AML-193 (cell line): Measurements from ENCODE around the gene ACCS.

Source experiments
- DNase-seq, 2 experiments: peaks; one replicate each; lab custom pipeline; 2025; lab: John Stamatoyannopoulos, UW

Gene ACCS

DNA sequence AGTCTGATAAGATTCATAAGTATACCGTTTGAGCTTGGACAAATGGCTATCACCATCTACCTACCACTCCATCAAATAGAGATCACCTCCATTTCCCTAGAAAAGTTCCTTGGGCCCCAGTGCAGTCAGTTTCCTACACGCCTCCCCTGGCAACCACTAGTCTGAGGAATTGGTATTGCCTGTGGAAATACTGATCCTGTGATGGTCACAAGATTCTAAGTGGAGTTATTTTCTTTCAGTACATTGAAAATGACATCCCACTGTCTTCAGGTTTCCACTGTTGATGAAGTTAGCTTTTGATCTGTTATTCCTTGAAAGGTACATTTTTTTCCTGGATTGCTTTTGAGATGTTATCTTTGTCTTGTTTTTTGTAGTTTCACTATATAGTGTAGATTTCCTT, 22.9 kb upstream of the ACCS start:
- no peak for DNase-seq

DNA sequence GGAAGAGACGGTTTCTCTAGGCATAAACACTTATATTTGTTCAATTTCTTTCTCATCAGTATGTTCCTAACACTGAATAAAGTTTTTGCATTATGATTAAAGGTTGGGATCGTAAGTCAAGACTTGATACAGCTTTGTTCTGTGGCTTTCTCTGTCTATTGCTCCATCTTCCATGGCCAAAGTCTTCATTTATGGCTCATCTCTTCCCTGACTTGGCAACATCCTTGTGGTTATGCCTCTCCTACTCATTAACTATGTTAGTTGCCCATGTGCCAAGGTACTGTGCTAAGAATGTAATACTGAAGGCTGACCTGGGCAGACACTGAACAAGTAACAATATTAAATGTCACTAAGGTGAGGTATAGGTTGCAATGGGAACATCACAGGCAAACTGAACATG, 19.9 kb upstream of the ACCS start:
- no peak for DNase-seq

DNA sequence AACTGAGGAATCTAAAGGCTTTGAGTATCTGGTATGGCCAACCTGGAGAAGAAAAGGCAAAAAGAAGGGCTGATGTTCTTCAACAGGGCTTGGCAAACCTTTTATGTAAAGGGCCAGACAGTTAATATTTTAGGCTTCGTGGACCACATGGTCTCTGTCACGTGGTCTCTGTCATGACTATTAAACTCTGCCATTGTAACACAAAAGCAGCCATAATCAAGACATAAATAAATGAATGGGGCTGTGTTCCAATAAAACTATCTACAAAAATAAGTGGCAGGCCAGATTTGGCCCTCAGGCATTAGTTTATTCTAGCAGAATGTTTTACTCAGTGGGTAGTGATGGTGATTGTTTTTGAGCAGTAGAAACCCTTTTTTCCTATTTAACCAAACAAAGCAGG, 18.8 kb upstream of the ACCS start:
- DNase-seq = no peak

DNA sequence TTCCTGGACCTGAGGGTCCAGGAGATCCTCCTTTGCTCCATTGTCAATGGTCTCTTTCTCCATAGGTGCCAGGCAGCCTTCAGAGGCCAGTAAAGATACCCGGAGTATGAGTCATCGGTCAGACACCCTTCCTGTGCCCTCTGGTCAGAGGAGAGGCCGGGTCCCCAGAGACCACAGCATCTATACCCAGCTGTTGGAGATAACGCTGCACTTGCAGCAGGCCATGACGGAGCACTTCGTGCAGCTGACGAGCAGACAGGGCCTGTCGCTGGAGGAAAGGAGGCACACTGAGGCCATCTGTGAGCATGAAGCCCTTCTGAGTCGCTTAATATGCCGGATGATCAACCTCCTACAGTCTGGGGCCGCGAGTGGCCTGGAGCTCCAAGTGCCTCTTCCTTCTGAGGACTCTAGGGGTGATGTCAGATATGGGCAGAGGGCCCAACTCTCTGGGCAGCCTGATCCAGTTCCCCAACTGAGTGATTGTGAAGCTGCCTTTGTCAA, 18.1 kb upstream of the ACCS start, which contains the start of gene ACCSL:
ACCSL (plus strand) TSS at position 51 of the 501 bp plus-strand sequence; CDS start at position 107, 56 bp downstream.
- DNase-seq = no peak

DNA sequence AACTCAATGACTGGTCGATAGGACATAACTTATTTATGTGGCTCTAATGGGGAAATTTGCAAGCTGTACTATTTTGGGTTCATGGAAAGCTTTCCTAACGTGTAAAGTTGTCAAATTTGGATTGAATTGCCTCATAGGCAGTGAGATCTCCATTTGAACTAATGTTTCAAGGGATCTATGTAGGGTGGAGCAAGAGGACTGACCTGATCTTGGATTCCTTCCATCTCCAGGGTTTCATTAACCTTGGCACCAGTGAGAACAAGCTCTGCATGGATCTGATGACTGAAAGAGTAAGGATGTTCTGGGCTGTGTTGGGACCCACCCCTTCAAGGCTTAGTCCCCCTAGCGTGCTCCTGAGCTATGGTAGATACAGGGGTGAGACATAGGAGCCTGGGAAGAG, 16.2 kb upstream of the ACCS start:
- no peak for DNase-seq

DNA sequence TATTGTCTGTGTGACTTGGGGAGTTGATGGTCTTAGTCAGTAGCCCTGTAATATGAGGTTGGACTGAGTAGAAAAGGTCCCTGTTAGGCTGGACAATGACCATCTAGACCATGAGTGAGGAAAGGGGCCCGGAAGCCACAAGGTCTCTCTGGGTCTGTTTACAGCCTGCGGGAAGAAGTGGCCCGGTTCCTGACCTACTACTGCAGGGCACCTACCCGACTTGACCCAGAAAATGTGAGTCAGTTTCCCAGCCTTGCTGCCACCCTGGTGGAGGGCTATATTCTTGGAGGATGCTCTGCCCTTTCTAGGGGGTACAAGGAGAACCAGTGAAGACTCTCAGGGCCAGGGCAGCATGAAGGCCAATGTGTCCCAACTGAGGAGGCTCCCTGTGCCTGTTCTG, 14.9 kb upstream of the ACCS start:
- DNase-seq = no peak

DNA sequence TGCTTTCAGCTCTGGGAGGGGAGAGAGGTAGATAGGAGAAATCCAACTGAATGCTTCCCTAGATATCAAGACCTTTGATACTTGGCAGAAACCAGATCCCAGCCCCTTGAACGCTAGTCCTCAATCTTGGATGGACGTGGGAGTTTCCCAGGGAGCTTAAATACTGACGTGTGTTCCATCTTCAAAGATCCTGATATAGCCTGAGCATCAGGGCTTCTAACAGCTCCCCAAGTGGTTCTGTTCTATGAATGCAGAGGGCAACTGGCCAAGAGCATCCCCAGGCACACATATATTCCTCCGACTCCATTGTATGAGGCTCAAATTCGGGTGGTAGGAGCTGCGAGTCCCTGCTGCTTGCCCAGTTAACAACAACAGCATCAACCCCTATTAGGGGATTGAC, 8.7 kb upstream of the ACCS start:
- no peak for DNase-seq

DNA sequence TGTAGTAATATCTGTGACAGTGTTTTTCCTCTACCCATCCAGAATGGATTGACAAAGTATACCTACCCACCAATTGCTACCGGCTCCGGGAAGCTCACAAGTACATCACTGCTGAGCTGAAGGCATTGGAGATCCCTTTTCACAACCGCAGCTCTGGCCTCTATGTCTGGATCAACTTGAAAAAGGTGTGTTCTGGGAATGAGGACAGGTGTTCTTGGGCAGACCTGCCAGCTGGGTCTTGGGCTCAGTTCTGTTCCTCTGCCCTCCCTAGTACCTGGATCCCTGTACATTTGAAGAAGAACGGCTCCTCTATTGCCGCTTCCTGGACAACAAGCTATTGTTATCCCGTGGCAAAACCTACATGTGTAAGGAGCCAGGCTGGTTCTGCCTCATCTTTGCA, 7.8 kb upstream of the ACCS start:
- no peak for DNase-seq

DNA sequence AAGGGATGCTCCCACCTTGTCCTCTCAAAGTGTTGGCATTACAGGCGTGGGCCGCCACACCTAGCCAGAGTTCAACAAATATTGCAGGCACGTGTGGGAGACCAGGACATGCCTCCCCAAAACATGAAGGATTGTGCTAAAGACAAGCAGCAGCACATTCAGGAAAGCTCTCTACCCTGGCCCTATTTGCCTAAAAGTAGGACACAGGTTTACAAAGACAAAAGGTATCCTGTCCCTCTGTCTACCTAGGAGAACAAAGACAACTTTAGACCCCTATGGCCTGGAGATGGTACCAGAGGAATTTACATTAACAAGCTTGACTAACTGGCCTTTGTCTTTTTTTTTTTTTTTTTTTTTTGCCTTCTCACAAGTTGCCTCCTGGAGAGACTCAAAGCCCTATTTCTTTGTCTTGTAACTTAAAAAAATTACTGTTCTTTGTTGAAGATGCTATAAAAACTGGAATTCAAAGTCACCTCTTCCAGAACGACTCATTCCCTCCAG, 859 bp upstream of the ACCS start:
- no peak for DNase-seq

DNA sequence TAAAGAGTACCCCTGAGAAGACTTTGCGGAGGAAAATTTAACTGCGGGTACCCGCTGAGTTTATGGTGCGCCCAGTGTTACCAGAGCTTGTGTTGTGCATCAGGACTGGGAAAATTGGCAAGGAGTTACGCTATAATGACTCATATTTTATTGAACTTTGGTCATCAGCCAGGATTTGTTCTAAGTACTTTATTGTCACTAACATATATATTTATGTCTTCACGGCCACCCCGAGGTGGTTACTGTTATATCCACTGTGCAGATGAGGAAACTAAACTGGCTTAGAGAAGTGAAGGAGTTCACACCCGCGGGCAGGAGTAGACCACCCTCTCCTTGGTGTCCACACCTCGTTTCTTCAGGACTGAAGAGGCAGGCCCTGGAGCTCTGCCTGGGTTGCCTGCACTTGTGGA, 667 bp downstream of the ACCS start:
- peak; percentile 17 to 27 for DNase-seq

DNA sequence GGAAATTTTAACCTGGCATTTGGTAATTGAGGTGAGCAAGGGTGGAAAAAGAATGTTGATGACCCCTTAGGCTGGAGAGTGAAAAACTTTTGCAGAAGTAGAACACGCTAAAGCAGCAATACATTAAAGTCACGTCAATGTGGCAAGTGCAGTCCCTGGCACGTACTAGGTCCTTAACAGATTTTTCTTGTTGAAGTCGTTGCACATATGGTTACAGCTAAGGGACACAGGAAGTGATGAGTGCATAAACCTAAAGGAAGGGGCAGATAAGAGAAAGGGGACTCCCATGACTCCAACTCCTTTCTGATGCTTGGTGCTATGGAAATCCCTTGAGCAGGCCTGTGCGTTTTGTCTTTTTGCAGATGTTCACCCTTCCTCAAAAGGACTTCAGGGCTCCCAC, 1.2 kb downstream of the ACCS start:
- peak; percentile 45 to 67 for DNase-seq

DNA sequence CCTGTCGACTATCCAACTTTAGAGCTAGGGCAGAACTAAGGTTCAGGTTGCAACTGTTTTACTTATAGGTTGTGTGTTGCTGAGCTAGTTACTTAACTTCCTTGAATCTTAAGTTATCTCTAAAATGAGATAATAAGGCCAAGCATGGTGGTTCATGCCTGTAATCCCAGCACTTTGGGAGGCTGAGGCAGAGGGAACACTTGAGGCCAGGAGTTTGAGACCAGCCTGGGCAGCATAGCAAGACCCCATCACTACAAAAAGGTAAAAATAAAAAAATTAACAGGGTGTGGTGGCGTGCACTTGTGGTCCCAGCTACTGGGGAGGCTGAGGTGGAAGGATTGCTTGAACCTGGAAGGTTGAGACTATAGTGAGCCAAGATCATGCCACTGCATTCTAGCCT, 2.1 kb downstream of the ACCS start:
- no peak for DNase-seq

DNA sequence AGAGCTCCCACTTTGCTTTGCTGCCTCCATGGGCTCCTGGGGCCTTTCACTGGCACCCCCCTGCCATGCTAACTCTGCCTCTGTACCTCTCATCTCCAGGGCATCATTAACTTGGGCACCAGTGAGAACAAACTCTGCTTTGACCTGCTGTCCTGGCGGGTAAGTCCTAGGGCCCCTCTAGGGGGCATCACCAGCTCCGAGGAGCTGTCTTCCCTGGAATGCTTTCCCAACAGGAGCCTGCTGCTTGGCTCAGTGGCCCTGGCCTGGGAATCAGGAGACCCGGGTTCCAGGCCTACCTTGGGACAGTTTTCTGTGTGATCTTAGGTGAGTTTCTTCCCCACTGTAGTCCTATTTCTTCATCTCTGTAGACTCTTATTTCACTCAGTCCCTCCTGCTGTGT, 5.1 kb downstream of the ACCS start:
- no peak for DNase-seq

DNA sequence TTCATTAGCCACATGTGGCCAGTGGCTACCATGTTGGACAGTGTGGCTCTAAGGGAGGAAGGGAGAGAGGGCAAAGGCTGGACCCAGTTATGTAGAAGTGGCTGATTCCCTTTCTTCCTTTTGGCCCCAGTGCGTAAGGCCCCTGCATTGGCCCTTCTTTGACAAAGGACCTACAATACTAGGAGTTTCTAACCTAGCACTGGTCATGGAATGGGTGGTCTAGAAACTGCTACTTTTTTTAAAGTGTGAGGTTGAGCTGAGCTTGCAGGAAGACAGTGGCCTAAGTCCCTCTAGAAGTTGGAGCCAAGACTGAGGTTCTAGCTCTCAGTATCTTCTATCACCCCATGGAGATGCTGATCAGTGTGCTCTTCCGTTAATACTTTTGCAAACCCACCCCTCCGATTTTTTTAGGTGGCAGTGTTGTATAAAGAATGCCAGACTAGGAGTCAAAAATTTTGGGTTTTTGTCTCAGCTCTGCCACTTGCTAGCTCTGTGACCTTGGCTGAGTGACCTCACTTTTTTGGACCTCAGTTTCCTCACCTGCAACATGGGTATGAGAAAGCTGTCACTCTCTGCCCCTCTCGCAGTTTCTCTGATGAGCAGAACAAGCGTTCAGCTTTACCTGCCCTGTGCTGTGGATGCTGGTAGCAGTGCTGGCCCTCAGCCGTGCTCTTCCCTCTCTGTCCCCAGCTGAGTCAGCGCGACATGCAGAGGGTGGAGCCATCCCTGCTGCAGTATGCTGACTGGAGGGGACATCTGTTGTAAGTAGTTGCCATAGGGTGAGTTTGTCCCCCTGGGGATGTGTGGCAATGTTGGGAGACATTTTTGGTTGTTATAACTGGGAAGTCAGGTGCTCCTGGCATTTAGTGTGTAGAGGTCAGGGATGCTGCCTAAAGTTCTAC, 6.9 kb downstream of the ACCS start:
- DNase-seq = no peak

DNA sequence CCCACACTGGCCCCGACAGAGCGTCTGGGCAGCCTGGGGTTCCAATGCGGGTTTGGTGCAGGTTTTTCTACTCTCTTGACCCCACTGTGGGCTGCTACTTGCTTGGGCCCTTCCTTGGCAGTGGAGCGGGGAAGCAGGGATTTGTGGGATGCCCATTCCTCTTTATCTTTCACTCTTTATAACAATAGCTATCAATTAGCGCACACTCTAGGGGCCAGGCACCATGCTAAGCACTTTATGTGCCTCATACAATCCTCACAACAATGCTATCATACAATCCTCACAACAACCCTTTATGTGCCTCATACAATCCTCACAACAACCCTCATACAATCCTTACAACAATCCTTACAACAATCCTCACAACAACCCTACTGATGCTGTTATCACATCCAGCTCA, 12.7 kb downstream of the ACCS start:
- no peak for DNase-seq

DNA sequence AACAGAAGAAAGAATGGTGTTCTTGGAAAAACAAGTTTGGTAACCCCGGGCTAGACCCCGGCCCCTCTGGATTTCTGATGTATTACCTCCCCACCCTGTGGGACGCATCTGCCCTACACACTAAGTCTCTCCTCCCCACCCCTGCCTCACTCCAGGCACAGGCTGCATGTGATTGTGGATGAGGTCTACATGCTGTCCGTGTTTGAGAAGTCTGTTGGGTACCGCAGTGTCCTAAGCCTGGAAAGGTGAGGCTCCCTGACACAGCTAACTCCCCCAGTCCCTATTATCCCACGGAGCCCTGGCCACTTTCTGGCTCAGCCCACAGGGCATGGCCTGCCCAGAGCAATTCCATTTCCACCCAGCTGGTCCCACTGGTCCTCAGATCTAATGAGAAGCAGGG, 13.3 kb downstream of the ACCS start:
- DNase-seq = no peak

DNA sequence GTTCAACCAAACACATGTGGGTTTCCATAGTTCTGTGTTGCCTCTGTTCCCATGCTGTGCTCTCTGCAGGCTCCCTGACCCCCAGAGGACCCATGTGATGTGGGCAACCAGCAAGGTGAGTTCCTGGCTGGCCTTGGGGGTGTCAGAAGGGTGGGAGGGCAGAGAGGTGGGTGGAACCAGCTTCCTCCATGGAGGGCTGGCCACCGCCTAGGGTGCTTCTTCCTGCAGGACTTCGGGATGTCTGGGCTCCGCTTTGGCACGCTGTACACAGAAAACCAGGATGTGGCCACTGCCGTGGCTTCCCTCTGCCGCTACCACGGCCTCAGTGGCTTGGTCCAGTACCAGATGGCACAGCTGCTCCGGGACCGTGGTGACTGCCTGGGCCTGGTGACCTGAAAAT, 14.9 kb downstream of the ACCS start:
- DNase-seq = no peak

DNA sequence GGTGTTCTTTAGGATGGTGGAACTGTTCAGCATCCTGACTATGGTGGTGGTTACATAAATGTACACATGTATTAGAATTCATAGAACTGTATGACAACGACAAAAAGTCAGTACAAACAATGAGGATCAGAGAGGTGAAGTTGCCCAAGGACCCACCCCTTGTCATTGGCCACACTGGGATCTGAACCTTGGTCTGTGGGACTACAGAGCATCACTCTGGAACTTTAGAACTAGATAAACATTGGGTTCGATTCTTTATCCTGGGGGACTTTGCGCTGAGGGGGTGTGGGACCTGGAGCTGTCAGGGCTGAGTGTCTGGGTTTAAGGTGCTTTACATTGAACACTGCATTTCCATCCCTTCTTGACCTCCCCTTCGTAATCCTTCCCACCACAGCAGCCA, 16.6 kb downstream of the ACCS start:
- DNase-seq = no peak

DNA sequence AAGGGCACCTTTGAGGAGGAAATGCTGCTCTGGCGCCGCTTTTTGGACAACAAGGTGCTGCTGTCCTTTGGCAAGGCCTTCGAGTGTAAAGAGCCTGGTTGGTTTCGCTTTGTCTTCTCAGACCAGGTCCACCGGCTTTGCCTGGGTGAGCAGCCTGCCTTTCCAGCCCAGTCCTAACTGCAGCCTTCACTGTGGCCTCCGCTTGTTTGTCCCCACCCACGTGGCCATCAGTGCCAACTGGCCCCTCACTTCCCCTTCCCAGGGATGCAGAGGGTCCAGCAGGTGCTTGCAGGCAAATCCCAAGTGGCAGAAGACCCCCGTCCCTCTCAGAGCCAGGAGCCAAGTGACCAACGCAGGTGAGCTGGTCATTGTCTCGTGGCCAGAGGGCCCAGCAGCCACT, 17.4 kb downstream of the ACCS start:
- no peak for DNase-seq

DNA sequence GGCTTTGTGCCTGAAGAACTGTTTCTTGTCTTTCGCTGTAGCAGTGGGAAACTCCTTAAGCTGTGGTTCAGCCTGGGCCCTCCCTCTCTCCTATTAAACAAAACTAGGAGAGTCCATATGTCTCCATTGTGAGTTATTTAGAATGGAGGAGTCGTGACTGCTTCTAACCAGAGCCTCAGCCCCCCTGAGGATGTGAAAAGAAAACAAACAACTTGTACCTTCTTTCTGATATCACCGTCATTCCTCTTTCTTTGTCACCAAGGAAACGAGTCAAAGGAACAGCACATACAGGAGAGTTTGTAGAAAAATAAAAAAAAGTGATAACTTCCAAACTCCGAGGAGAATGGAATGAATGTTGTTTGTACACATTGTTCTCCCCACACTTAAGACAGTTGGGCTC, 17.8 kb downstream of the ACCS start:
- DNase-seq = no peak

DNA sequence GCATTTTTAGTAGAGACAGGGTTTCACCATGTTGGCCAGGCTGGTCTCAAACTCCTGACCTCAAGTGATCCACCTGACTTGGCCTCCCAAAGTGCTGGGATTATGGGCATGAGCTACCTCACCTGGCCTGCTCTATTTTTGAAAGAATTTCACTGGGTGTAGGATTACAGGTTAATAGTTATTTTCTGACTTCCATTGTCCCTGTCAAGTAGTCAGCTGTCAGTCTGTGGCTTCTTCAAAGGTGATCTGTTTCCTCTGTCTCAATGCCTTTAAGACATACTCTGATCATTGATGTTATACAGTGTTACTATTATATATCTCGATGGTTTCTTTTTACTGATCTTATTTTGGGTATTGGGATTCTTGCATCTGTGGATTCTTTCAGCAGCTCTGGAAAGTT, 19.3 kb downstream of the ACCS start:
- no peak for DNase-seq

DNA sequence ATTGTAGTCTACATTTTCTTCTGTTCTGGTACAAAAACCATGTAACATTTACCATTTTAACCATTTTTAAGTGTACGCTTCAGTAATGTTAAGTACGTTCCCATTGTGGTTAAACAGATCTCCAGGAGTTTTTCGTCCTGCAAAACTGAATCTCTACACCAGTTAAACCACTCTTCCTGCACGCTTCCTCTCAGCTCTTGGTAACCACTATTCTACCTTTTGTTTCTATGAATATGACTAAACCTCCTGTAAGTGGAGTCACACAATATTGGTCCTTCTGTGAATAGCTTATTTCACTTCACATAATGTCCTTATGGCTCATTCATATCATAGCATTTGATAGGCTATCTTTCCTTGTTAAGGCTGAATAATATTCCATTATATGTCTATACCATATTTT, 22.3 kb downstream of the ACCS start:
- DNase-seq = no peak

DNA sequence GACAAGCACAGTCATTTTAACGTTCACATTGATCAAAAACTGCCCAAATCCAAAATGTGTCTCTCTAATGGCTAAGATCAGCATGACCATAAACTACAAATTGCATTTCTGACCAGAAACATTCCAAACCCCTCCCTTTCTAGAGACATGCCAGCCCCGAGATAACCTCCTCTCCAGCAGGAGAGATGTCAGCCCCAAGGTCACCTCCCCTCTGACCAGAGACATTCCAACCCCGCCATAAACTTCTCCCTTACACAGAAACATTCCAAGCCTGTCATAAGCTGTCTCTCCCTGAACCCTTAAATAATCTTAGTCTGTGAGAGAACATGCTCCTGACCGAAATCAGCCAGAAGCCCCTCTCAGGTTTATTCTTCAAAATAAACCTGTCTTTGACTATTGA, 22.8 kb downstream of the ACCS start:
- no peak for DNase-seq

DNA sequence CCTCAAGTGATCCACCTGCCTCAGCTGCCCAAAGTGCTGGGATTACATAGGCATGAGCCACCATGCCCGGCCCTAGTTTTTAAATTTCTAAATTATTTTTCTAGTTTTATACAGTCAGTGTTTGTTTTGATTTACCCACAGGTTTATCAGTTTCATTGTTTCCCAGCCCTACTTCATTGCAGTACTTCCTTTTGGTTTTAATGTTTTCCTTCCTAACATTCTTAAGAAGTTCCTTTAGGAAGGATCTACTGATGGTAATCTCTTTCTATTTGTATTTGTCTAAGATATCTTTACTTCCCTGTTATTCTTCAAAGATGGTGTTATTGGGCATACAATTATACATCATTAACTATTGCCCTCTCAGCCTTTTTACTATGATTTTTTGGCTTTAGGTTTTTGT, 24.5 kb downstream of the ACCS start:
- no peak for DNase-seq
